Hepatocyte (in vitro differentiated cells): ENCODE data around the gene USP49.

Experiments used
- CTCF ChIP-seq: fragments of 200-600 bp; sonication (generic); IDR thresholded peaks from 2 replicates; pipeline ENCODE4 v1.5.1; 2016; ENCODE audit warnings: antibody characterized with exemption, mild to moderate bottlenecking; ENCODE audit not compliant: poor library complexity
- EZH2 ChIP-seq: fragments of 200-600 bp; sonication (generic); IDR thresholded peaks from 2 replicates; pipeline ENCODE4 v1.6.1; 2016; ENCODE audit warnings: antibody characterized with exemption, mild to moderate bottlenecking, borderline replicate concordance
- EZH2phosphoT487 ChIP-seq: fragments of 200-600 bp; sonication (generic); IDR thresholded peaks from one replicate; pipeline ENCODE4 v1.6.1; 2018; ENCODE audit warnings: antibody characterized with exemption, mild to moderate bottlenecking, low read depth, moderate library complexity; ENCODE audit not compliant: unreplicated experiment, severe bottlenecking

GRCh38 chr6:41892921-41893564 is 2.1 kb downstream of the USP49 start:
- TF ChIP-seq CTCF (no peak), EZH2phosphoT487 (no peak), EZH2 (no peak)
